ENCODE measurements around the gene BMPER.

The BMPER gene

GRCh38 chr7:33979300-33979806 is 74.0 kb downstream of the BMPER start:
- Mint-ChIP-seq H3K36me3 (ENCODE audit: insufficient read depth) (no peaks in the 10 kb centered on the region), H3K4me3 (no peak overlapping the region), H3K9me3 (no peaks in the 10 kb centered on the region), H3K4me1 (ENCODE audit: low read depth in 2 of 2) (no peaks in the 10 kb centered on the region), H3K27ac (no peak overlapping the region), H3K27me3 (peaks cover 7 to 20% of the 10 kb centered on the region in 2 donors)
- DNase-seq, result no peak
- ATAC-seq (replicated peaks), result no peak

GRCh38 chr7:33979807-33980355 is 74.5 kb downstream of the BMPER start:
- no peak for ATAC-seq (replicated peaks)
- DNase-seq, result no peak
- Mint-ChIP-seq H3K9me3 (no peaks in the 10 kb centered on the region), H3K27ac (no peak overlapping the region), H3K36me3 (ENCODE audit: insufficient read depth) (no peaks in the 10 kb centered on the region), H3K27me3 (peaks cover 7 to 15% of the 10 kb centered on the region in 2 donors), H3K4me1 (ENCODE audit: low read depth in 2 of 2) (no peaks in the 10 kb centered on the region), H3K4me3 (no peak overlapping the region)

- Mint-ChIP-seq H3K4me1 (ENCODE audit: low read depth in 2 of 2) (no peaks in the 10 kb centered on the region), H3K27me3 (peaks cover 6 to 7% of the 10 kb centered on the region in 2 donors), H3K9me3 (no peaks in the 10 kb centered on the region), H3K27ac (no peak overlapping the region), H3K36me3 (ENCODE audit: insufficient read depth) (no peaks in the 10 kb centered on the region), H3K4me3 (no peak overlapping the region)
- no peak for DNase-seq
- no peak for ATAC-seq (replicated peaks)
These were observed 75.9 kb downstream of the BMPER start for GRCh38 chr7:33981226-33981625.

GRCh38 chr7:33981671-33982424 is 76.5 kb downstream of the BMPER start:
- Mint-ChIP-seq H3K4me1 (ENCODE audit: low read depth in 2 of 2) (no peaks in the 10 kb centered on the region), H3K4me3 (no peak overlapping the region), H3K27ac (no peak overlapping the region), H3K27me3 (peaks cover 5 to 7% of the 10 kb centered on the region in 2 donors), H3K36me3 (ENCODE audit: insufficient read depth) (no peaks in the 10 kb centered on the region), H3K9me3 (no peaks in the 10 kb centered on the region)
- DNase-seq (no peak), ATAC-seq (replicated peaks) (no peak)

GRCh38 chr7:33982425-33982786 is 77.1 kb downstream of the BMPER start:
- Mint-ChIP-seq H3K9me3 (no peaks in the 10 kb centered on the region), H3K4me3 (no peak overlapping the region), H3K4me1 (ENCODE audit: low read depth in 2 of 2) (no peaks in the 10 kb centered on the region), H3K27ac (no peak overlapping the region), H3K36me3 (ENCODE audit: insufficient read depth) (no peaks in the 10 kb centered on the region), H3K27me3 (peaks cover 0 to 7% of the 10 kb centered on the region in 2 donors)
- ATAC-seq (replicated peaks), result no peak
- DNase-seq, result no peak

GRCh38 chr7:33986451-33986850 is 81.1 kb downstream of the BMPER start:
- peaks cover 0 to under 1% of the 10 kb centered on the region in 2 donors for H3K27me3 Mint-ChIP-seq
- peaks cover 0 to 1% of the 10 kb centered on the region in 2 donors for H3K9me3 Mint-ChIP-seq
- H3K4me1 Mint-ChIP-seq (ENCODE audit: low read depth in 2 of 2), result no peaks in the 10 kb centered on the region
- H3K36me3 Mint-ChIP-seq (ENCODE audit: insufficient read depth), result no peaks in the 10 kb centered on the region
- ATAC-seq (replicated peaks) (no peak), DNase-seq (no peak)
- H3K27ac Mint-ChIP-seq, result no peak overlapping the region
- no peak overlapping the region for H3K4me3 Mint-ChIP-seq

GRCh38 chr7:33986951-33987947 is 81.9 kb downstream of the BMPER start:
- ATAC-seq (replicated peaks), result no peak
- H3K4me1 Mint-ChIP-seq (ENCODE audit: low read depth in 2 of 2), result no peaks in the 10 kb centered on the region
- H3K27ac Mint-ChIP-seq, result no peak overlapping the region

GRCh38 chr7:33996899-33997298 is 91.6 kb downstream of the BMPER start:
- no peak for ATAC-seq (replicated peaks)
- Mint-ChIP-seq H3K27me3 (no peaks in the 10 kb centered on the region), H3K27ac (no peak overlapping the region)

More at GRCh38 chr7:33986951-33987947, 81.9 kb downstream of the BMPER start:
- H3K9me3 Mint-ChIP-seq, result peaks cover 0 to 1% of the 10 kb centered on the region in 2 donors
- no peak for DNase-seq
- H3K27me3 Mint-ChIP-seq, result no peaks in the 10 kb centered on the region
- H3K4me3 Mint-ChIP-seq, result no peak overlapping the region
- no peaks in the 10 kb centered on the region for H3K36me3 Mint-ChIP-seq (ENCODE audit: insufficient read depth)

GRCh38 chr7:33998476-33998875 is 93.1 kb downstream of the BMPER start:
- Mint-ChIP-seq H3K27ac (no peak overlapping the region), H3K4me1 (ENCODE audit: low read depth in 2 of 2) (peaks cover 9 to 10% of the 10 kb centered on the region in 2 donors), H3K4me3 (no peak overlapping the region), H3K9me3 (peaks cover 2 to 15% of the 10 kb centered on the region in 2 donors), H3K36me3 (ENCODE audit: insufficient read depth) (no peaks in the 10 kb centered on the region), H3K27me3 (no peaks in the 10 kb centered on the region)
- no peak for ATAC-seq (replicated peaks)
- no peak for DNase-seq

More at GRCh38 chr7:33996899-33997298, 91.6 kb downstream of the BMPER start:
- DNase-seq, result no peak
- Mint-ChIP-seq H3K4me3 (peak overlapping the region in 1 of 2 donors; percentile 24), H3K36me3 (ENCODE audit: insufficient read depth) (no peaks in the 10 kb centered on the region), H3K4me1 (ENCODE audit: low read depth in 2 of 2) (peaks cover 9 to 10% of the 10 kb centered on the region in 2 donors), H3K9me3 (peaks cover 0 to 12% of the 10 kb centered on the region in 2 donors)

- no peaks in the 10 kb centered on the region for H3K9me3 Mint-ChIP-seq
- peaks cover 0 to 16% of the 10 kb centered on the region in 2 donors for H3K27me3 Mint-ChIP-seq
- H3K4me1 Mint-ChIP-seq (ENCODE audit: low read depth in 2 of 2), result no peaks in the 10 kb centered on the region
- H3K4me3 Mint-ChIP-seq, result no peak overlapping the region
- no peak for ATAC-seq (replicated peaks)
- no peaks in the 10 kb centered on the region for H3K36me3 Mint-ChIP-seq (ENCODE audit: insufficient read depth)
- DNase-seq, result no peak
- H3K27ac Mint-ChIP-seq, result no peak overlapping the region
These were observed 105.8 kb downstream of the BMPER start for GRCh38 chr7:34011017-34011695.

GRCh38 chr7:34011696-34012095 is 106.4 kb downstream of the BMPER start:
- no peak overlapping the region for H3K27ac Mint-ChIP-seq

GRCh38 chr7:34013421-34013820 is 108.1 kb downstream of the BMPER start:
- Mint-ChIP-seq H3K4me1 (ENCODE audit: low read depth in 2 of 2) (no peaks in the 10 kb centered on the region), H3K36me3 (ENCODE audit: insufficient read depth) (no peaks in the 10 kb centered on the region), H3K4me3 (no peak overlapping the region)

More at GRCh38 chr7:34011696-34012095, 106.4 kb downstream of the BMPER start:
- Mint-ChIP-seq H3K4me1 (ENCODE audit: low read depth in 2 of 2) (no peaks in the 10 kb centered on the region), H3K4me3 (no peak overlapping the region), H3K27me3 (peaks cover 0 to 16% of the 10 kb centered on the region in 2 donors), H3K36me3 (ENCODE audit: insufficient read depth) (no peaks in the 10 kb centered on the region), H3K9me3 (no peaks in the 10 kb centered on the region)
- ATAC-seq (replicated peaks) (no peak), DNase-seq (no peak)

GRCh38 chr7:34015651-34016050 is 110.3 kb downstream of the BMPER start:
- Mint-ChIP-seq H3K27me3 (peaks cover 0 to 29% of the 10 kb centered on the region in 2 donors), H3K4me1 (ENCODE audit: low read depth in 2 of 2) (no peaks in the 10 kb centered on the region), H3K36me3 (ENCODE audit: insufficient read depth) (no peaks in the 10 kb centered on the region), H3K9me3 (no peaks in the 10 kb centered on the region), H3K27ac (no peak overlapping the region), H3K4me3 (no peak overlapping the region)
- no peak for ATAC-seq (replicated peaks)
- no peak for DNase-seq

More at GRCh38 chr7:34013421-34013820, 108.1 kb downstream of the BMPER start:
- H3K27me3 Mint-ChIP-seq, result peaks cover 0 to 16% of the 10 kb centered on the region in 2 donors
- H3K9me3 Mint-ChIP-seq, result no peaks in the 10 kb centered on the region
- DNase-seq, result no peak
- no peak overlapping the region for H3K27ac Mint-ChIP-seq
- ATAC-seq (replicated peaks), result no peak
